Panc1 (cell line): ENCODE results near the gene FBXL19.

Experiments
- CTCF ChIP-seq: fragments of 450-650 bp; IDR thresholded peaks from 2 replicates; pipeline ENCODE4 v1.5.1; 2017; ENCODE audit warnings: mild to moderate bottlenecking
- POLR2AphosphoS5 ChIP-seq: IDR thresholded peaks from 2 replicates; pipeline ENCODE4 v1.6.1; 2012; ENCODE audit warnings: mild to moderate bottlenecking, low read depth, low read length, moderate library complexity
- REST ChIP-seq, 2 experiments: IDR thresholded peaks; 2 replicates each; pipeline ENCODE4 v1.6.1; 2011 to 2012; ENCODE audit warnings: low read depth in 2 of 2, control low read depth in 1 of 2, low read length in 1 of 2, mild to moderate bottlenecking in 1 of 2, moderate library complexity in 1 of 2; ENCODE audit not compliant: insufficient read depth in 1 of 2
- SIN3A ChIP-seq: IDR thresholded peaks from 2 replicates; pipeline ENCODE4 v1.6.1; 2012; ENCODE audit warnings: low read depth, mild to moderate bottlenecking, low read length, moderate library complexity, borderline replicate concordance; ENCODE audit not compliant: insufficient read depth
- TCF7L2 ChIP-seq: IDR thresholded peaks from 2 replicates; pipeline ENCODE4 v1.6.1; 2011; ENCODE audit warnings: mild to moderate bottlenecking, low read depth, low read length, inconsistent platforms

DNA sequence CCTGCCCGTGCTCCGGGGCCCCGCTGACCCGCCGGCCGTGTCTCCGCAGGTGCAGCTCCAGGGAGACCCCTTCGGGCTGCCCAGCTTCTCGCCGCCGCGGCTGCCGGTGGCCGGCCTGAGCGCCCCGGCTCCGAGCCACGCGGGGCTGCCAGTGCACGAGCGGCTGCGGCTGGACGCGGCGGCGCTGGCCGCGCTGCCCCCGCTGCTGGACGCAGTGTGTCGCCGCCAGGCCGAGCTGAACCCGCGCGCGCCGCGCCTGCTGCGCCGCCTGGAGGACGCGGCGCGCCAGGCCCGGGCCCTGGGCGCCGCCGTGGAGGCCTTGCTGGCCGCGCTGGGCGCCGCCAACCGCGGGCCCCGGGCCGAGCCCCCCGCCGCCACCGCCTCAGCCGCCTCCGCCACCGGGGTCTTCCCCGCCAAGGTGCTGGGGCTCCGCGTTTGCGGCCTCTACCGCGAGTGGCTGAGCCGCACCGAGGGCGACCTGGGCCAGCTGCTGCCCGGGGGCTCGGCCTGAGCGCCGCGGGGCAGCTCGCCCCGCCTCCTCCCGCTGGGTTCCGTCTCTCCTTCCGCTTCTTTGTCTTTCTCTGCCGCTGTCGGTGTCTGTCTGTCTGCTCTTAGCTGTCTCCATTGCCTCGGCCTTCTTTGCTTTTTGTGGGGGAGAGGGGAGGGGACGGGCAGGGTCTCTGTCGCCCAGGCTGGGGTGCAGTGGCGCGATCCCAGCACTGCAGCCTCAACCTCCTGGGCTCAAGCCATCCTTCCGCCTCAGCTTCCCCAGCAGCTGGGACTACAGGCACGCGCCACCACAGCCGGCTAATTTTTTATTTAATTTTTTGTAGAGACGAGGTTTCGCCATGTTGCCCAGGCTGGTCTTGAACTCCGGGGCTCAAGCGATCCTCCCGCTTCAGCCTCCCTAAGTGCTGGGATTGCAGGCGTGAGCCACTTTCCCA is 21.1 kb upstream of the FBXL19 start:
- TF ChIP-seq CTCF (peak; percentile 94; the same call in 1 of the 2 replicates), POLR2AphosphoS5 (no peak; the same call in 1 of the 2 replicates), REST (IDR thresholded peaks at IDR 0.05; ENCODE audit: insufficient read depth in 1 of 2, low read depth in 2 of 2, low read length in 1 of 2) (no peak), SIN3A (peak; percentile 72; the same call in 1 of the 2 replicates), TCF7L2 (peak; percentile 40; the same call in 1 of the 2 replicates)
